HEK293 (cell line): Measurements from ENCODE around the gene PXMP2.

Experiments
- CTCF ChIP-seq: fragments of 450-650 bp; formaldehyde crosslinking; IDR thresholded peaks from 2 replicates; pipeline ENCODE4 v1.5.1; 2016; ENCODE audit warnings: missing biosample characterization, missing genetic modification characterization
- MZF1 ChIP-seq: fragments of 450-650 bp; formaldehyde crosslinking; IDR thresholded peaks from 2 replicates; pipeline ENCODE4 v1.5.1; 2017; ENCODE audit warnings: missing biosample characterization, missing genetic modification characterization, borderline replicate concordance
- TRIM28 ChIP-seq: IDR thresholded peaks from 2 replicates; pipeline ENCODE4 v1.6.1; 2011; ENCODE audit warnings: low read length, control low read depth, borderline replicate concordance
- ZFP69B ChIP-seq: fragments of 450-650 bp; formaldehyde crosslinking; IDR thresholded peaks from 2 replicates; pipeline ENCODE4 v1.5.1; 2016; ENCODE audit warnings: missing biosample characterization, missing genetic modification characterization
- ZNF174 ChIP-seq: fragments of 450-650 bp; formaldehyde crosslinking; IDR thresholded peaks from 2 replicates; pipeline ENCODE4 v1.5.0; 2017; ENCODE audit warnings: missing biosample characterization, mild to moderate bottlenecking, missing genetic modification characterization
- ZNF354C ChIP-seq: fragments of 450-650 bp; formaldehyde crosslinking; IDR thresholded peaks from 2 replicates; pipeline ENCODE4 v1.5.1; 2016; ENCODE audit warnings: missing biosample characterization, missing genetic modification characterization, low read depth, borderline replicate concordance
- ZNF530 ChIP-seq: fragments of 450-650 bp; formaldehyde crosslinking; IDR thresholded peaks from 2 replicates; pipeline ENCODE4 v1.5.1; 2016; ENCODE audit warnings: low read depth, missing biosample characterization, missing genetic modification characterization
- ZNF624 ChIP-seq: fragments of 450-650 bp; formaldehyde crosslinking; IDR thresholded peaks from 2 replicates; pipeline ENCODE4 v1.5.1; 2017; ENCODE audit warnings: missing biosample characterization, missing genetic modification characterization

GRCh38 chr12:132672116-132672515, 15.3 kb upstream of the PXMP2 start:
- TF ChIP-seq ZNF530 (tag by site-specific recombination) (no peak), MZF1 (tag by site-specific recombination) (no peak), ZNF624 (tag by site-specific recombination) (no peak), ZNF354C (tag by site-specific recombination) (no peak), CTCF (tag by site-specific recombination) (no peak), TRIM28 (no peak), ZFP69B (tag by site-specific recombination) (no peak), ZNF174 (tag by site-specific recombination) (no peak)
